ENCODE data around the gene EIF4A2.

EIF4A2 gene

DNA sequence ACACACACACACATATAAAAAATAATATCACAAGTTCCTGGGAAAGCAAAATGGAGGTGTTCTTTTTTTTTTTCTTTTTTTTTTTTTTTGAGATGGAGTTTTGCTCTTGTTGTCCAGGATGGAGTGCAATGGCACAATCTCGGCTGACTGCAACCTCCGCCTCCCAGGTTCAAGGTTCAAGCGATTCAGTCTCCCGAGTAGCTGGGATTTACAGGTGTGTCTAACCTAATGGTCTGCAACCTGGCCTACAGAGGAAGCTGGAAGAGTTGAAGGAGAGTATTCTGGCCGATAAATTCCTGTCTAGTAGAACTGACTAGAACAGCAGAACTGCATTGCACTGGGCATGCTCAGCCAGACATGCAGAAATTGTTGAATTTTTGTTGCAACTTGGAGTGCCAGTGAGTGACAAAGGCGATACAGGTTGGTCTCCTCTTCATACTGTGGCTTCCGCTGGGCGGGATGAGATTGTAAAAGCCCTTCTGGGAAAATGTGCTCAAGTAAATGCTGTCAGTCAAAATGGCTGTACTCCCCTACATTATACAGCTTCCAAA, 22.4 kb upstream of the EIF4A2 start:
- in situ Hi-C loops (cut with HindIII; ENCODE audit: low sequenced_read_pairs) = no loop called here
- TF ChIP-seq, protein P1, sequence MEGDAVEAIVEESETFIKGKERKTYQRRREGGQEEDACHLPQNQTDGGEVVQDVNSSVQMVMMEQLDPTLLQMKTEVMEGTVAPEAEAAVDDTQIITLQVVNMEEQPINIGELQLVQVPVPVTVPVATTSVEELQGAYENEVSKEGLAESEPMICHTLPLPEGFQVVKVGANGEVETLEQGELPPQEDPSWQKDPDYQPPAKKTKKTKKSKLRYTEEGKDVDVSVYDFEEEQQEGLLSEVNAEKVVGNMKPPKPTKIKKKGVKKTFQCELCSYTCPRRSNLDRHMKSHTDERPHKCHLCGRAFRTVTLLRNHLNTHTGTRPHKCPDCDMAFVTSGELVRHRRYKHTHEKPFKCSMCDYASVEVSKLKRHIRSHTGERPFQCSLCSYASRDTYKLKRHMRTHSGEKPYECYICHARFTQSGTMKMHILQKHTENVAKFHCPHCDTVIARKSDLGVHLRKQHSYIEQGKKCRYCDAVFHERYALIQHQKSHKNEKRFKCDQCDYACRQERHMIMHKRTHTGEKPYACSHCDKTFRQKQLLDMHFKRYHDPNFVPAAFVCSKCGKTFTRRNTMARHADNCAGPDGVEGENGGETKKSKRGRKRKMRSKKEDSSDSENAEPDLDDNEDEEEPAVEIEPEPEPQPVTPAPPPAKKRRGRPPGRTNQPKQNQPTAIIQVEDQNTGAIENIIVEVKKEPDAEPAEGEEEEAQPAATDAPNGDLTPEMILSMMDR (IDR thresholded peaks at IDR 0.05; ENCODE audit: low read depth, low read length) = no peak
- H3K4me3 ChIP-seq (ENCODE audit: low read depth, low read length) = no peak overlapping the region
- DNase-seq (ENCODE audit: low read depth, low spot score) = no peak

DNA sequence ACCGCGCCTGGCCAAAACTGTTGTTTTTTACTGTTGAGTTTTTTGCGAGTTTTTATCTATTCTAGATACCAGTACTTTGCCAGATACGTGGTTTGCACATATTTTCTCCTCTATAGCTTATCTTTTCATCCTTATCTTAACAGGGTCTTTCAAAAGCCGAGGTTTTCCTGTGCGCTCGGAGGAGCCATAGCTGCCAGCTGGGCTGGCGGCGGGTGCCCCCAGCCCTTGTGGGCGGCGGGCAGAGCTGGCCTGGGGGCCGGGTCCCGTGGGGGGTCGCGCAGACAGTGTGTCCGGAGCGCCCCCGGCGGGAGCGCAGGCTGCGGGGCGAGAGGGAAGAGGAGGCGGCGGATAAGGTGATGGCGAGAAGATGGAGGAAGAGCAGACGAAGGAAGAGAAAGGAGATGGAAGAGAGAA, 11.1 kb upstream of the EIF4A2 start:
- TF ChIP-seq, protein P1 (IDR thresholded peaks at IDR 0.05; ENCODE audit: low read depth, low read length) = no peak
- no peak for DNase-seq (ENCODE audit: low read depth, low spot score)
- in situ Hi-C loops (cut with HindIII; ENCODE audit: low sequenced_read_pairs) = no loop called here
- peak overlapping the region; percentile 26 for H3K4me3 ChIP-seq (ENCODE audit: low read depth, low read length)

DNA sequence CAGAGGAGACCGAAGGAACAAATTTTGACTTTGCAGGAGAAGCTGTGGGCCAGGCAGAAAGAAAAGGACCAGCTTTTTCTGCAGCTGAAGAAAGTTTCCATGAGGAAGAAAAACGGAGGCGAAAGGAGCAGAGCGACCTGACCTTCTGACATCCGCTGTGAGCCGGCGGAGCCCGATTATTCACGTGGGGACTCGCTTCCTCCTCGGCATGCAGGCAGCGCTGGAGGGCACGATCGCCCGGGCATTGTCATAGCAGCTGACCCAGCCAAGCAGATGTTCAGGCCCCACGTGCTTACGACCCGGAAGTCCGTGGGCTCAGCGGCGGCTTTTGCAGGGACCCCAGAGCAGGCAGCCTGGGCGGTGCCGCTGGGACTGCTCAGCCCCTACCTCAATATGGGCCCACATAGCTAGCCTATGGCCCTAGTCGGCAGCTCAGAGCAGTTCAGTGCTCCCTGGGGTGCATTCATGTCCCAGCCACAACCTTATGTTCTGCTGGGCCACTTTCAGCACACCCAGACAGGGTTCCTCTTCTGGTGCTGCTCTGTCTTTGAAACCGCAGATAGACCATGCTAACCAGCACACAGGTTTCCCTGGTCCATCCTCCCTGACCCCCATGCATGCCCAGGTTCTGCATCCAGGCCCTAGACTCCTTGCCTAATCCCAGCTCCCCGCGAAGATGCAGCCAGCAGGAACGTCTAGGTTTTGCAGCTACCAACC, 10.5 kb upstream of the EIF4A2 start:
- H3K4me3 ChIP-seq (ENCODE audit: low read depth, low read length) = peak overlapping the region; percentile 26
- no peak for DNase-seq (ENCODE audit: low read depth, low spot score)
- in situ Hi-C loops (cut with HindIII; ENCODE audit: low sequenced_read_pairs) = no loop called here
- TF ChIP-seq, protein P1 (IDR thresholded peaks at IDR 0.05; ENCODE audit: low read depth, low read length) = no peak

DNA sequence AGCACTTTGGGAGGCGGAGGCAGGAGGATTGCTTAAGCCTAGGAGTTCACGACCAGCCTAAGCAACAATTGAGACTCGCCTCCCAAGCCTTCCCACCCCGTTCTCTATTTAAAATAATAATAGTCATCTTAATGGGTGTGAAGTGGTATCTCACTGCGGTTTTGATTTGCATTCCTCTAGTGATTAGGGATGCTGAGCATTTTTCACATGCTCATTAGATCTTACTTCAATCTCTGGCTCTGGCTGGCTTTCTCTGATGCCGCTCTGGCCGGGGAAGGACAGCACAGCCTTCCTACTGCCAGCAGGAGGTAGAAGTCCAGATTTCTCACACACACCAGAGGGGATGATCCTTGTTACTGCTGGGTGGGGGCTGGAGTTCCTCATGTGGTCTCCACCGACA, 7.4 kb upstream of the EIF4A2 start:
- H3K4me3 ChIP-seq (ENCODE audit: low read depth, low read length) = no peak overlapping the region
- in situ Hi-C loops (cut with HindIII; ENCODE audit: low sequenced_read_pairs) = no loop called here
- no peak for DNase-seq (ENCODE audit: low read depth, low spot score)
- TF ChIP-seq, protein P1 (IDR thresholded peaks at IDR 0.05; ENCODE audit: low read depth, low read length) = no peak

DNA sequence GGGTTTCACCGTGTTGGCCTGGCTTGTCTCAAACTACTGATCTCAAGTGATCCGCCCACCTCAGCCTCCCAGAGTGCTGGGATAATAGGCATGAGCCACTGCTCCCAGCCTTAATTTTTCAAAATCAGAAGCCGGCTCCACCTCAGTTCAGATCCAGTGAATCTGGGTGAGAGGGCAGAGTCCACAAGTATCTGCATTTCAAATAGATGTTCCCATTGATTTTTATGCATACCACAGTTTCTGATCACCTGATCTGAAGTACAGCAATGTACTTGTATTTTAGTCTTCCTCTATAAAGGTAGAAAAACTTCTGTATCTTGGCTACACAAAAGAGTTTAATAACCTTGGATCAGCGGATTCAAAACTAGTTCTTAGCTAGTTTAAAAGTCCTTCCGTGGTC, 4.2 kb upstream of the EIF4A2 start:
- in situ Hi-C loops (cut with HindIII; ENCODE audit: low sequenced_read_pairs) = no loop called here
- TF ChIP-seq, protein P1 (IDR thresholded peaks at IDR 0.05; ENCODE audit: low read depth, low read length) = no peak
- DNase-seq (ENCODE audit: low read depth, low spot score) = no peak
- H3K4me3 ChIP-seq (ENCODE audit: low read depth, low read length) = no peak overlapping the region

DNA sequence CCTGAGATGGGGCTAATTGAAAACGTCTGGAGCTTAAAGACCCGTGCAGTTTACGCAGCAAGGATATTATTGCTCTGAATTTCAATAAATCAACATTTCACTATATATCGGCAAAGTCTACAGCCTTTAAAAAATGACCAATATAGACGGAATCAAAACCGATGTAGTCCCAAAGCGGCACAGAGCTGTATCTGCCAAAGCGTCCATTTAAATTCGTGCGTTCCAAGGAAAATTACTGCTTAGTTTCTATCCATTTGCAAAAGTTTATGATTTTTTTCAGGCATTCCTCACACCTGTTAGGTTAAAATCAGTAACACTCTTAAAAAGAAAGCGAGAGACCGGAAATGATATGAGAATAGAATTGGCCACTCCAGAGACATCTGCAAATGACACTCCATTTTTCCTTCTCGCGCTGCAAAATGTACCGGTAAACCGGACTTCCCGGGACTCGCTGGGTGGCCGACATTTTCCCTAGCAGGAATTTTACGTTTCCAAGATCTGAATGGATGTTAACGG, 777 bp upstream of the EIF4A2 start:
- no peak for DNase-seq (ENCODE audit: low read depth, low spot score)
- TF ChIP-seq, protein P1 (IDR thresholded peaks at IDR 0.05; ENCODE audit: low read depth, low read length) = no peak
- H3K4me3 ChIP-seq (ENCODE audit: low read depth, low read length) = peak overlapping the region; percentile 99
- in situ Hi-C loops (cut with HindIII; ENCODE audit: low sequenced_read_pairs) = no loop called here
